Measurements from ENCODE around the gene MLLT10.

MLLT10 gene

DNA sequence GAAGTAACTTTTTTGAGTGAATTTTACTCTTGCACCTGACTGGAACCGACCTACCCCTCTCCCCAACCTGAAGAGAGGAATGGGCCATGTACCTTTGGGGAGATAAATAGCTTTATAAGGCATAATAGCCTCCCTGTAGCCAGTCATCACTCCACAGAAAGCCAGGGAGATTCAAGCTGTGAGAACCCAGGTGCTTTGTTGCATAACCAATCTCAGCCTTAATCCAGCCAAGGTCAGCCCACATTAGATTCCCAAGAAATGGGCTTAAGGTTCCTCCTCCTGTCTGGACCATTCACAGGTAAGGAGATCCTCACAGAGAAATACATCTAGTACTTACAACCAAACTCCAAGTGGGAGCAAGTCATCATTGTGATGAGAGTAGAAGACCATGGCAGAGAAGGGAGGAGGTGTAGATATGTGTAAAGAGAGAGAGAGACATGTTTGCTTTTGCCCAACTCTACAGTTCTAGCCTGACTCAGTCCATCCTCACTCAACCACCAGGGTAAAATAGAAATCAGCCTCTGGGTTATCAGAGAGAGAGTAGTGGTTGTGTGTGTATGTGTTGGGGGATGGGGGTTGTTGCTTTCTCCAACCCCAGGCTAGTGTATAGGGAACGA lies 32.2 kb upstream of the MLLT10 start:
- no peak for DNase-seq

DNA sequence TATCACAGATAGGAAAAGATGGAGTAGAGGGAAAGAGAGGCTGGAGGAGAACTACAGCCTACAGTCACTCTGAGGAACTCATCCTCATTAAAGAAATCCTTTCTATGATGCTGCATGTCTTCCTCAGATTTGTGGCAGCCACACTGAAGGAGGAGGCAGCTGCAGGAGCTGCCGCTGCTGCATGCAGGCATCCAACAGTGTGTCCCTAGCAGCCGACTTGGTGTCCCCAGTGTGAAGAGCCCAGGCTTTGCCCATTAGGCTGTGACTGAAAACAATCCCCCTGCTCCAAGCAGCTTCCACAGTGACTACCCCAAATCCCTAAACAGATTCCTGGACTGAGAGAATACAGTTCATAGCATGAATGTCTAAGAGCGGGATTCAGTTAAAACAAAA lies 31.7 kb upstream of the MLLT10 start:
- DNase-seq = no peak

DNA sequence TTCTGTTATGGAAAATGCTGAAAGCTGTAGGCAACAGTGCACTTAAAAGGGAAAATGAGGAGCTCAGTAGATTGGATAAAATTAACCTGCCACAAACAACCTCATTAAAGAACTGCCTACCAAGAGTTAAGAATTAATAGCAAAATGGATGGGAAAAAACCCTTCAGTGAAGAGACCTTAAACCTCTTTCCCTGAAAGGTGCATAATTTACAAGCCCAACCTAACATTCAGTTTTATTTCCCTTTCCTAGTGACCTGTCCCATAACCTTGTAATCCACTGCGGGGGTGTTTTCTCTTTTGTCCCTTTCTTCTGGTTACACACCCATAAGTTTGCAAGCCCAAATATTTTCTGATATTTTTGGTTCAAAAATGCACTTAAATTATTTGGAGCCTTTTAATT lies 30.5 kb upstream of the MLLT10 start:
- no peak for DNase-seq

DNA sequence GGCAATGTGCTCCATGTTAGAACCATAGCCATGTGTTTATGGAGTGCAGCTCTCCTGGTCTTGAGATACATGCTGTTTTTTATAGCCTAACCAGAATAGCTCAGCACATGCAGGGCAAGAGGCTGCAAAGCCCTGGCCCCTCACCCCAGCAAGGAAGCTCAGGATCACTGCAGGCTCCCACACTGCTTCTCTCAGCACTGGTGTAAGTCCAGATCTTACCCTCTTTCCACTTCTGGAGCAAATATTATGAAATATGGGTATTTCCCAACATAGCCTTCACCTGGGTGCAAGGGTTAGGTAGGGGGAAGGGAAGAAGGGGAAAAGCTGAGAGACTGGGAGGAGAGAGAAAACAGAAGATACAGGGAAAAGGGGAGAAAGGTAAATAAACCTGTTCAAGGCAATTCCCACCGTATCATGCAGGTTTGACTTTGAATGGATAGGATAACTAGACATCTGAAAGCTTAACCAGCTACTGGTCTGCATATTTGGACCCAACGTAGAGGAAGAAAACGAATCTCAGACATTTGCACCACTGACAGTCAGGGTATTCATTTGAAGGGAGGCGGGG lies 28.2 kb upstream of the MLLT10 start:
- no peak for DNase-seq

DNA sequence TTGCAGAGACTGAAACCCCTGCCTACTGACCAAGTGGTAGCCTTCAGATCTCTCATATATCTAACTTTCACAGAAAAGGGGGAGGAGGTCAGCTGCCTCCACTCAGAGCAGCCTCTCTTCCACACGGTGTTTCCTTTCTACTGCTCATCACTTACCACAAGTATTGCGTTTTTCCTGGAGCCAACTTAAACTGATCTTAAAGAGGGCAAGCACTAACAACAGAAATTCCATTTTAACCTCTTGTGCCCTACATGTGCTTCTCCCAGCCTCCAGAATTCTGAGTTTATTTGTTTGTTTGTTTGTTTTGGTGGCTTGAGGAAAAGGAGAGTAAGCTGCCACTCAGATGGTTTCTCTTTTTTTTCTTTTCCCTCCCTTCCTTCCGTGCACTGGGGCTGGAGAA lies 27.7 kb upstream of the MLLT10 start:
- no peak for DNase-seq

DNA sequence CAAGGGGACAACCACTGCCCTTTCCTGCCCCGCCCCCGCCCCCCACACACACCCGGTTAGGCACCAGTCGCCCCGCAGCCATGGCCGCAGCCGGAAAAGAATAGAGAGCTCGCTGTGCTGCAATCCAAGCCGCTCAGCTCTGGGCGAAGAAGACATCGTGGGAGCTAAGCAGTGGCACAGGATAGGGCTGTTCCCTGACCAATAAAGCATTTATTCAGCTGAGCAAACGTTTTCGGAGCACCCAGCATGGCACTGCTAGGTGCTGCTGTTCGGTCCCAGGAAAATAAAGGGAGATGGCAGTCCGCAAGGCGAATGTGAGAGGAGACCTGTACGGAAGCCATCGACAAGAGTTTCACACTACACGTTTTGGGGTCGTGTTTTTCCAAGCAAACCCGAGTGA lies 26.9 kb upstream of the MLLT10 start:
- DNase-seq = no peak

DNA sequence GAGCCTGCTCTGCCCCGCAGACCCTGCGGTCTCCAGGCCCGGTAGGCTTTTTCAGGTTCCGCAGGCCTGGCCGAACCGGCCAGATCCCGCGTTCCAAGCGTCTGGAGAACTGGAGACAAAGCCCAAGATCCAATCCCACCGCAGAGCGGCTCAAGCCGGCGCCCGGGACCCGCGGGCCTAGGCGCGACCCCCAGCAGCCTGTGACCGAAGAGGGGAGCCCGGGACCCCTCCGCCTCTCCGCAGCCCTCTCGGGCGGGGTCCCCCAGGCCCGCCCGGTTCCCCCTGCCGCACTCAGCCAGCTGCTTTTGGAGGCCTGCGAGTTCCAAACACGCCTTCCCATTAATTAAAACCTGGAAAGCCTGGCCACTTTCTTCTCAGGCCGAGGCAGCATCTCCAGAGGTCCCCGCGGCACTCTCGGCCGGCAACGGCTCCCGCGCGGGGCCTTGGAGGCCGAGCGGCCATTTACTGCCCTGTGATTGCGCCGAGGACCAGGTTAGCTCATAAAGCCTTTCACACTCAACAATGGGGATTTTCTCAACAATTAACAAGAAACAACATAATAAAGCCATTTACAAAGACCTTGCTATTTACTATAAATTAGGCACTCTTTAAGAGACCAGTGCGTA lies 25.2 kb upstream of the MLLT10 start:
- no peak for DNase-seq

DNA sequence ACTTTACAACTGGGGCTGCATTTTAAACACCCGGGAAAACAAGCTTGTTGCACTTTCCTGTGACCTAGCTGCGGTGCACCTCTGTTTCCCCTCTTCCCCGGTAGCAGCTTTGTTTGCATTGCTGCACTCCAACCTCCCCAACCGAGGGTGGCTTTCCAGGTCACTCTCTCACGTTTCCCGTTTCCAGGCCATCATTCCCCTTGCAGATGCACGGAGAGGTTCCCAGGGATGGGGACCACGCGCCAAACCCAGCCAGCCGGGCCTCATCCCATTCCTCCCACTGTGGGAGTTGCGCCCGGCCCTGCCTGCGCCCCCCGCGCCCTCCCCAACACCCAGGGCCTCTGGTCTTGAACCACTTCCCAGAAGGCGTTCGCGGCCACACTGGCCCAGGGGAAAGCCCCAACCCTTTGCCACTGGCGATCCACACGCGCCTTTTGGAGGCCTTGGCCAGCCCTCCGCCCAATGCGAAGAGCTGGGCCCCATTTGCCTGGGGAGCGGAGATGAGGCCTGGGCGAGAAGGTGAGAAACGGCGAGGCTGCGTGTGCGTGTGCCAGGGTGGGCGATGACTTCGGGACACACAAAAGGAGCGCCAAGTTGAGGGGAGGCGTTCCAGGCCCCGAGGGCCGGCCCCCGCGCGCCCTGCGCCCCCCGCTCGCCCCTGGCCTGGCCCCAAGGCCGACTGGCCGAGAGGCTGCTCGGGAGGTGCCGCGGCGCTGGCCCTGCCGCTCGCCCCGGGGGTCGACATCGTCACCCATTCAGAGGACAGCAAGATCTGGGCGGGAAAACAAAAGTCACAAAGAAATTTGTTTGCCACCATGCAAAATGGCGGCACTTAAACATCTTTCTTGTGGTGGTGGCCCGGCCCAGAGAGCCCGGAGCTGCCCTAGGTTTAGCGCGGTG lies 24.4 kb upstream of the MLLT10 start:
- no peak for DNase-seq

DNA sequence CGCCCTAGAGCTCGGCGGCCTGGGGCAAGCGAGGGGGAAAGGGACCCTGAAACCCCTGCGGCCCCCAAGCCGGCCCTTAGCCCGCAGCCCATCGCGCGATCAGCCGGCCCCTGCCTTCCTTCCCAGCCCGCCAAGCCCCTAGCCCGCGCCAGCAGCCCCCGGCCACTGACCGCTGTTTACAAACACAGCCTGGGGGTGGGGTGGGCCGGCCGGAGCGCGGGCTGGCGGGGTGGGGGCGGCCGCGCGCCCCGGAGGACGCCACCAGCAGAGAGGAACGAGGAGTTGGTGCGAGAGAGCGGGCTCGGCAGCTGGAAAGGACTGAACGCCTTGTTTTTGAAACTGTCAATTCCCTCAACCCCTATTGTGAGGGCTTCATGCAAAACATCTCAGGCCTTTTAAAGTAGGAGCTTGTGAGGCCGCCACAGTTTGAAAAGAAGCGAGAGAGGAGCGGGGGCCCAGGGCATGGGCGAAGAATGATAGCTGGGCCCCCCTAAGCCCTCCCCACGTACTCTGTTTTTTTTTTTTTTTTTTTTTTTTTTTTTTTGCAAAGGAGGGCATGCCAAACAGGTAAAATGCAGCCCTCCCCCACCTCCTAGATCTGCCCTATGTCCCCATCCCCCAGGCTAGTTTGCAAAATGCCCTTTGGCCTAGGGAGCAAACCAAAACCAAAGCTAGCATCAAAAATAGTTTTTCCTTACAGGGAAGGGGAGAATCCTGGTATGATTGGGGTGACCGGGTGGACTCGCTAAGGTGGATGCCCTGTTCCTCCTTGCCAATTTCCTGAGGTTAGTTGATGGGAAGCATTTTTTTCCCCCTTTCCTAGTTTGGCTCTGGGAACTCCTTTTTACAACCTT lies 23.6 kb upstream of the MLLT10 start:
- no peak for DNase-seq

DNA sequence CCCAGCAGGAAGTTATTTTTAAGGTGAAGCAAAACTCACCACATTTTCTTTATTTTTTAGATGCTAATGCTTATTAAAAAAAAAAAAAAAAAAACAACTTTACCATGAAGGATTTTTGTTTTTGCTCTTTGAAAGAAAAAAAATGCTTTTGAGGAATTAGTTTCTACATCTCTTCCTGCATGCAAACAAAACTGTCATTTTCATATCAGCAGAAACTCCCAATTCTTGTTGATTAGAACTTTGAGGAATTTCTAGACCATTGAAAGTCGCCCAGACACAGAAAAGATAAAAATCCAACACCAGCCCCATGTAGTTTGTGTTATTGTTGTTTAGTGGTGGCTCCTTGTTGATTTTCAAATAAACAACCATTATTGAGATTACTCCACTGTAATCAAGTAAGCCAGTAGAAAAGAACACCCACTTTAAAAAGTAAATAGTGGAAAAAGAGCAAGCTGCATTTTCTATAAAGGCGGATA lies 22.9 kb upstream of the MLLT10 start:
- no peak for DNase-seq

DNA sequence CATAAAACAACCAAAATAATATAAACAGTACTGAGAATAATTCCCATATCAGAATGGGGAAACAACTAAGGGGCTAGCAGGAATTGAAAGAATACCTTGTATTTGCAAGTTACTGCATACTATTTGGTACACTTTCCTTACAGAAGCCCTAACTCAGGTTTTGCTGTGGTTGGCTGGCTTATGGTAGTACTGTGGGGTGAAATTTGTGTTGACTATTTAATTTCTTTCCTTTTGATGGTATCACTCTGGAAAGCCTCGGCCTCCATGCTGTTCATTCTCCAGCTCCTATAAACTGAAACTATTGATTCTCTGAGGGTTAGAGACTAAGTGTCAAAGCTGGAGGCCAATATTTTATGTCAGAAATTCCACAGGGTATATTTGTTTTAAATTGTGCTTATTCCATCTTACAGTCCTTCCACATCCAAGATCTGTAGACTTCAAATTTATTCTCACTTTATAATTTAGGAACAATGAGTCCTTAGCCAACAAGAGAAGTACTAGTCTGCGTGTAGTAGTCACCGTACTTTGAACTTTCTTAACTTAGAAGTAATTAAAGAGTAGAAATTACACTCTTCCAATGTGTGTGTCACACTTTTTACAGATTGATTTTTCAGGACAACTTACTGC lies 22.0 kb upstream of the MLLT10 start:
- no peak for DNase-seq

DNA sequence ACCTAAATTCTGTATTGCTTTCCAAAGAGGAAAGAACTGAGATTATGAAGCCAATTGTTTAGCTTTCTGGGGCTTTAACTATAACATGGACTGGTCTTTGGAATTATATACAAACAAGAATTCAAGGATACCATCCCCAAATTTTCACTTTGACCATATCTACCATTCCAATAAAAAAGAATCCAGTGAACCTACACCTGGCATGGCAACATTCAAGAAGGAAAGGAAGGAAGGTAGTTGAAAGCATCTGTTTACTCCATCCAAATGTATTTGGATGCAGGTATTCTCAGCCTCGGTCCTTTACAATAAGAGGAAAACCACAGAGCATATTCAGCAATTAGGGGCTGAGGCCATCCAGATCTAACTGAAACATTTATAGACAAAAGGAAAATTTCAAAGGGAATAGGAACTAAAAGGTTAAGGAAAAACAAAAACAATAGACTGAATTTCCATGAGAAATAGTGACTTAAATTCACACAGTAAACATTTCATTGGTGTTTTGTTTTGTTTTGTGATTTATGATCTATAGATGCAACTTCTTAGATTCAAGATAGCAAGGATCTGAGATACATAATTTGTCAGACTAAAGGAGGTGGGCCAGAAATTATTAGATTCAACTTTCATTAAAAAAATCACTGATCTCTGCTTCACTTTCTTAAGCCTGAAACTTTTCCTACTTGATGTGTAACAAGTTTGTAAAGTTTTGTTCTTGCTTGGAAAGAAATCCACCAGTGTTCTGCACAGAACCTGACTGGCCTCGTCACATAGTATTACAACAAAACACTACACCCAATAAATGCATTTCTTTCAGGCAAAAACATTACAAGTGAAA lies 21.2 kb upstream of the MLLT10 start:
- no peak for DNase-seq

DNA sequence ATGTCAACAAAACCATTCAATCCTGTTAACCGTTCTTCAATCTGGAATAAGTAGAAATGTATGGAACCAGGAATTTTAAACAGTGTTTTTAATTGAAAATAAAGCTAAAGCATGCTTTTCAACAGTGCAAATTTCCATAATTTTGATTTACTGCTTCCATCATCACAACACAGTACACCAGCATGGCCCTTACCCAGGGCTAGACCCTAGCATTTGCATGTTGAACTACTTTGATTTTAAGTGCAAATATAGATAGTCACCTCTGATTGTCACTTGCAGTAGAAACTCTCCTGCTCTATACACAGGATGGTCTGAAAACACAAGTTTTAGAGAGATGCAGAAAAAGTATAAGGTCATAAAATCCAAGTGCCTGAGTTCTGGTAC lies 20.6 kb upstream of the MLLT10 start:
- no peak for DNase-seq

DNA sequence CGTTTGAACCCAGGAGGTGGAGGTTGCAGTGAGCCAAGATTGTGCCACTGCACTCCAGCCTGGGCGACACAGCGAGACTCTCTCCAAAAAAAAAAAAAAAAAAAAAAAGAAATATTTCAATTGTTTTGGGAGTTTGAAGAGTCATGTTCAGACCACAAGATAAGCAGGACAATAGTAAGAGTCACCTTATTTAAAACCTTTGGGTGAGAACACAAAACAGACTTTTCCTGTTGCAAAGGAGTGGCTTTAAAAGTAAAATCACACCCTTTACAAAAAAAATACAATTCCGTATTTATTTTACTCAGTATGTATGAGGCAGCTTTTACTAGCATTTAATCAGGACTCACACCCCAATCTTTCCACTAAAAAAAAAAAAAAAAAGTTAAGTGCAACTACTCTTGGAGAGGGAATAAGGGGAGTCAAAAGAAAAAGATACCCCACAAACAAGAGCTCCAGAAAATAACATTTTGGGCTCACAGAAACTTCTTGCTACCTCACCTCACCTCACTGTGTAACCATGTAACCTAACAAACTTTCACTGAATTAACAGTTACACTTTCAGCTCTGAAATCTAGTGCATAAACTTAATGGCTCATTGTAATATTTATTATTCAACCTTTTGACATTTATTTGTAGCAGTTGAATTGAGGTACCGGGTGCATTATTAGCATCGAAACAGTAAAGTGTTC lies 19.8 kb upstream of the MLLT10 start:
- DNase-seq = no peak

DNA sequence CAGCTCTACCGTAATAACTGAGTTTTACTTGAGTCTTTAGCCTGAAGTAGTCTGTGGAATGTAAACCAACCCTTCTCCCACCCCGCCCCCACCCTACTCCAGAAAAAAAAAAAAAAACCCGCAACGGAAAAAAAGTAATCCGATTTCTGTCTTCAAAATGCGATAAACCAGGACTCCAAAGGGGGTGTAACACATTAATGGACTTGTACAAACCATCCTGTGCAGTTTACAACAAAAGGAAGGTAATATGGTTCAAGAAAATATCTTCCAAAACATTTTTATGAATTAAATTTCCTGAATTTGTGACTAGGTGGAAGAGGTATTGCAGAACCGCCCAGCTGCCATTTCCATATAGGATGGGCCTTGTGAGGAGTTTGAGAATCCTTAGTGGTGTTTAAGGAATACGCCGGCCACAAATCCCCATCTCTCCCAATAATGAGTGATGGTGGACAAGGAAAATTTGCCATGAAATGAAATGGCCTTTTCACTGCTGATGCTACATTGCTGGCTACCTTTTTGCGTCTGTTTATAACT lies 19.1 kb upstream of the MLLT10 start:
- no peak for DNase-seq

DNA sequence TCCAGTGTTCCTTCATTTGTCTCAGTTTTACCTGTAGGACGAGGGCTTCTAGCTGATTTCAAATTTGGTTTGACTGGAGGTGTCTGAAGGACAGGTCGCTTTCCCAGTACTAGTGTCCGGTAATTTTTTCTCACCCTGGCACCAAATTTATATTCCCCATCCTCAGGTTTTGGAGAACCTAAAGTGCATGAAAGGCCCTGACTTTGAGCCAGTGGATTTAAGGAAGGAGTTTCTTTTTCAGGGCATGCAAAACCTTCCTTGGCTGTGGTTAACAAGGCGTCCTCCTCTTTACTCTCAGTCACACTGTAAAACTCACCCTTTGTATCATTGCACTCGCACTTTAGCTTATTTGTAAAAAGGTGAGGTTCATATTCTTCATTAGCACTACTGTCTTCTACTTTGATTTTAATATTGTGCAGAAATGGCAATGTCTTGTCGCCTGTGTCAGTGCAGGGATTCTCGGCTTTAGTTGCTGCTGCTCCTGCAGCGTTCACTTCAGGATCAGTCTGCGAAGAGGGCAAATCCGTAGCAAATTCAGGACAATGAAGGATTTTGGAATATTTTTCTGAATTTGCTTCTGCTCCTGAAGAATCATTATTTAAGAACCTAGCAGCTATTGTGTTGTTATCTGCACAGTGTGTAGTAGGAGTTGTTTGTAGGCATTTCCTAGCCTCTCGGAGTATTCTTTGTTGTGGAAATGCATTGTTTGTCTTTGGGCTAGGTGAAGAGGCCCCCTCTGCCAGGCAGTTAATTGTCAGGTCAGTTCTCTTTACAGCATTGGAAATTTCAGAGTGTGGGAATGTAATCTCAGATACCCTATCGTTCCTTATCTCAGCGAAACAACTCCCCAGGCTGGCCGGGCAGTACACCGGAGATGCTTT lies 18.4 kb upstream of the MLLT10 start:
- no peak for DNase-seq

DNA sequence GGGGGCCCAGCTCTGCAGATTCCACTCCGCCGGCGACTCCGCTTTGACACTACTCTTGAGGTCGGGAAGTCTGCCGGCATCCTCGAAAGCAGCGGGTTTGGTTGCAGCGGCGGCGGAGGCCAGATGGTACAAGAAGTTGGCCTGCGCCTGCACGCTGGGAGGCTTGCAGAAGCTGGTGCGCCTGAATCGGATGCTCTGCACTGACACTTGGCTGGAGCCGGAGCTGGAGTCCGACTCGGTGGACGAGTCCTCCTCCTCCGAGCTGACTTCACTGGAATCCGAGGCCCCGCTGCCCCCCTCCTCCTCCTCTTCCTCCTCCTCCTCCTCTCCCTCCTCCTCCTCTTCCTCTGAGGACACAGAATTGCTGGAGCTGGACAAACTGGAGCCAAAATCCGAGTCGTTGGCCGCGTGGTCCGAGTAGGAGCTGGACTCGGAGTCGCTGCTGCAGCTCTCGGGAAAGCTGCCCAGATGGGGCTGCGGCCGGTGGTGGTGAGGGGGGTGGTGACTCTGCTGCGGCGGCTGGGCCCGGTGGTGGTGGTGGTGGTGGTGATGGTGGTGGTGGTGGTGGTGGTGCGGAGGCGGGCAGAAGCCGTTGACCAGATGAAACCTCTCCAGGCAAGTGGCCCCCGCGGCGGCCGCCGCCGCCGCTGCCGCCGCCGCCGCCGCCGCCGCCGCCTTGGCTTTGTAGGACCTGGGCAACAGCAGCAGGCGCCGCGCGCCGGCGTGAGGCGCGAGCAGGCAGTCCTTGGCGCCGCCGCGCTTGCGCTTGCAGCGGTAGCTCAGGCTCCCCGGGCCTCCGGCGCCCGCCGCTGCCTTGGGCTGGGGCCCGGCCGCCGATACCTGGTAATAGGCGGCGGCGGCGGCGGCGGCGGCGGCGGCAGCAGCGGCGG lies 17.5 kb upstream of the MLLT10 start:
- peak; percentile 79 for DNase-seq
